Loucy (cell line): Measurements from ENCODE around the gene RAB26.
"Not testable (repeated sequence)": the region's sequence is repeated elsewhere in the genome, so short reads cannot be mapped to it uniquely, and the experiment has no call there.

Experiments
- H2AFZ ChIP-seq: fragments of 200-600 bp; sonication (generic); 2 replicates; pipeline ENCODE4 v1.6.0; 2016; ENCODE audit warnings: antibody characterized with exemption, mild to moderate bottlenecking, low read length, moderate library complexity
- H3F3A ChIP-seq: fragments of 200-600 bp; 2 replicates; pipeline ENCODE4 v1.6.0; 2016; ENCODE audit warnings: antibody characterized with exemption, low read depth, mild to moderate bottlenecking
- H3K27me3 ChIP-seq: fragments of 200-600 bp; sonication (generic); 2 replicates; pipeline ENCODE4 v1.6.1; 2014; ENCODE audit warnings: low read length, mild to moderate bottlenecking; ENCODE audit not compliant: insufficient read depth, poor library complexity, severe bottlenecking
- H3K36me3 ChIP-seq: fragments of 200-600 bp; sonication (generic); 2 replicates; pipeline ENCODE4 v1.6.1; 2016; ENCODE audit warnings: low read length; ENCODE audit not compliant: insufficient read depth
- H3K4me1 ChIP-seq: fragments of 200-600 bp; sonication (generic); 2 replicates; pipeline ENCODE4 v1.5.1; 2014; ENCODE audit warnings: low read length, mild to moderate bottlenecking; ENCODE audit not compliant: insufficient read depth, poor library complexity, severe bottlenecking
- H3K4me2 ChIP-seq: fragments of 200-600 bp; sonication (generic); 2 replicates; pipeline ENCODE4 v1.6.0; 2014; ENCODE audit warnings: antibody characterized with exemption, low read length, low read depth, mild to moderate bottlenecking; ENCODE audit not compliant: poor library complexity, severe bottlenecking
- H3K4me3 ChIP-seq: fragments of 200-600 bp; sonication (generic); 2 replicates; pipeline ENCODE4 v1.5.1; 2014; ENCODE audit warnings: low read length, mild to moderate bottlenecking, mixed read lengths; ENCODE audit not compliant: poor library complexity, severe bottlenecking
- H3K79me2 ChIP-seq: fragments of 200-600 bp; sonication (generic); 2 replicates; pipeline ENCODE4 v1.6.1; 2014; ENCODE audit warnings: low read length; ENCODE audit not compliant: insufficient read depth
- H3K9ac ChIP-seq: fragments of 200-600 bp; sonication (generic); 2 replicates; pipeline ENCODE4 v1.6.0; 2014; ENCODE audit warnings: mild to moderate bottlenecking, low read depth, low read length, moderate library complexity; ENCODE audit not compliant: poor library complexity, severe bottlenecking
- H3K9me2 ChIP-seq: fragments of 200-600 bp; sonication (generic); replicated peaks from 2 replicates; pipeline ENCODE4 v1.6.1; 2016; ENCODE audit warnings: low read depth, low read length, mixed read lengths
- H3K9me3 ChIP-seq: fragments of 200-600 bp; sonication (generic); 2 replicates; pipeline ENCODE4 v1.6.1; 2014; ENCODE audit warnings: mild to moderate bottlenecking, antibody characterized with exemption, low read length, low read depth; ENCODE audit not compliant: insufficient read depth
- H4K20me1 ChIP-seq: fragments of 200-600 bp; sonication (generic); 2 replicates; pipeline ENCODE4 v1.6.0; 2014; ENCODE audit warnings: antibody characterized with exemption, low read length, mild to moderate bottlenecking; ENCODE audit not compliant: insufficient read depth, poor library complexity, severe bottlenecking

Gene RAB26

GRCh38 chr16:2111009-2111353 is 37.4 kb upstream of the RAB26 start:
- H3K36me3 ChIP-seq, H3K9me2 ChIP-seq, H3K79me2 ChIP-seq, H4K20me1 ChIP-seq, H3K9me3 ChIP-seq, H3K27me3 ChIP-seq, H3K9ac ChIP-seq, H3F3A ChIP-seq, H3K4me2 ChIP-seq, H2AFZ ChIP-seq, H3K4me1 ChIP-seq, H3K4me3 ChIP-seq: not testable (repeated sequence)

GRCh38 chr16:2111412-2112335 is 36.8 kb upstream of the RAB26 start:
- H3K79me2 ChIP-seq, result not testable (repeated sequence)

GRCh38 chr16:2112539-2113106 is 35.8 kb upstream of the RAB26 start:
- not testable (repeated sequence) for H3K4me3 ChIP-seq, H2AFZ ChIP-seq, H3F3A ChIP-seq, H3K79me2 ChIP-seq, H3K4me1 ChIP-seq, H3K4me2 ChIP-seq, H3K9ac ChIP-seq, H4K20me1 ChIP-seq, H3K9me3 ChIP-seq, H3K27me3 ChIP-seq, H3K36me3 ChIP-seq, H3K9me2 ChIP-seq

More at GRCh38 chr16:2111412-2112335, 36.8 kb upstream of the RAB26 start:
- not testable (repeated sequence) for H3K36me3 ChIP-seq, H3F3A ChIP-seq, H3K9ac ChIP-seq, H3K4me3 ChIP-seq, H3K9me2 ChIP-seq, H3K9me3 ChIP-seq, H3K4me2 ChIP-seq, H3K4me1 ChIP-seq, H4K20me1 ChIP-seq, H2AFZ ChIP-seq, H3K27me3 ChIP-seq

GRCh38 chr16:2114225-2114624 is 34.2 kb upstream of the RAB26 start:
- H3K4me2 ChIP-seq, H3K4me3 ChIP-seq, H4K20me1 ChIP-seq, H3K9ac ChIP-seq, H3K79me2 ChIP-seq, H3K9me3 ChIP-seq, H3K9me2 ChIP-seq, H2AFZ ChIP-seq, H3K36me3 ChIP-seq, H3K4me1 ChIP-seq, H3F3A ChIP-seq, H3K27me3 ChIP-seq: not testable (repeated sequence)

- H3F3A ChIP-seq, H4K20me1 ChIP-seq, H3K4me2 ChIP-seq, H3K4me1 ChIP-seq, H3K9me2 ChIP-seq, H3K9me3 ChIP-seq, H3K27me3 ChIP-seq, H2AFZ ChIP-seq, H3K36me3 ChIP-seq, H3K9ac ChIP-seq, H3K4me3 ChIP-seq, H3K79me2 ChIP-seq: not testable (repeated sequence)
Measured at GRCh38 chr16:2114885-2115590, 33.4 kb upstream of the RAB26 start.
